Peyer's patch (tissue), 4 donors: ENCODE measurements around the gene B9D1.

Source experiments
- POLR2A ChIP-seq, 2 donors: fragments of 450-650 bp; IDR thresholded peaks; one replicate each; pipeline ENCODE4 v1.5.1; 2017; ENCODE audit warnings: antibody characterized with exemption in 2 of 2, mild to moderate bottlenecking in 2 of 2, moderate library complexity in 2 of 2
- TF ChIP-seq, protein P1 (sequence below), 6 experiments: fragments of 450-650 bp in 4 of 6; fragments of 200-600 bp in 2 of 6; sonication (generic) in 1 of 6; IDR thresholded peaks; one replicate each; pipeline ENCODE4 v1.5.1; 2017 to 2019; ENCODE audit warnings: antibody characterized with exemption in 6 of 6, mild to moderate bottlenecking in 3 of 6, moderate library complexity in 1 of 6

DNA sequence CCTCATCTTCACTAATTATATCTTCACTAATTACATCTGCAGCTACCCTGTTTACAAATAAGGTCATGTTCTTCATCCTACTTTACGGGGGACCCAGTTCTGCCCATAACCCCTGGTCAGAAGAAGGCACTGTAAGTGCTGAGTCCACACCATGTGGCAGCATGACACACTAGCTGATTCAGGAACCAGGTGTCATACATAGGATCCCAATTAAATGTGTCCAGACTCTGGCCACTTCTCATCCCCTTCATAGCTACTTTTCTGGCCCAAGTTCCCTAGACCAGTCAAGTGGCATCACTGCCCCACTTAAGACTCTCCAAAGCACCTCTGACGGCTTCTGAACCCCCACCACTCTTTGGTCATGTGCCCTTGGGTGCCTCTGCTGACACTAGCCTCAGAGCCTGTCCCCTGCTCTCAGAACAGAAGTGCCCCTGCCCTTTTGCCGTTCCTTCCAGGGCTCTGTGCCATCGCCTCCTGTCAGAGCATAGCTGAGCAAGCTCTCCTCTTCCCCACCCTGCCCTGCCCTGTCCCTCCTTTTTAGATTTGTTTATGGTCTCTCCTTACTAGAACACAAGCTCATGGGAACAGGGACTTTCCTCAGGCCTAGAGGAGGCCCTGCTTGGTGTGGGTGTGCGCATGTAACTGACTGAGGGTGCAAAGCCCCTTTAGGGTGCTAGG, 61.1 kb downstream of the B9D1 start:
- TF ChIP-seq, protein P1, sequence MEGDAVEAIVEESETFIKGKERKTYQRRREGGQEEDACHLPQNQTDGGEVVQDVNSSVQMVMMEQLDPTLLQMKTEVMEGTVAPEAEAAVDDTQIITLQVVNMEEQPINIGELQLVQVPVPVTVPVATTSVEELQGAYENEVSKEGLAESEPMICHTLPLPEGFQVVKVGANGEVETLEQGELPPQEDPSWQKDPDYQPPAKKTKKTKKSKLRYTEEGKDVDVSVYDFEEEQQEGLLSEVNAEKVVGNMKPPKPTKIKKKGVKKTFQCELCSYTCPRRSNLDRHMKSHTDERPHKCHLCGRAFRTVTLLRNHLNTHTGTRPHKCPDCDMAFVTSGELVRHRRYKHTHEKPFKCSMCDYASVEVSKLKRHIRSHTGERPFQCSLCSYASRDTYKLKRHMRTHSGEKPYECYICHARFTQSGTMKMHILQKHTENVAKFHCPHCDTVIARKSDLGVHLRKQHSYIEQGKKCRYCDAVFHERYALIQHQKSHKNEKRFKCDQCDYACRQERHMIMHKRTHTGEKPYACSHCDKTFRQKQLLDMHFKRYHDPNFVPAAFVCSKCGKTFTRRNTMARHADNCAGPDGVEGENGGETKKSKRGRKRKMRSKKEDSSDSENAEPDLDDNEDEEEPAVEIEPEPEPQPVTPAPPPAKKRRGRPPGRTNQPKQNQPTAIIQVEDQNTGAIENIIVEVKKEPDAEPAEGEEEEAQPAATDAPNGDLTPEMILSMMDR (IDR thresholded peaks at IDR 0.05) = no peak
- no peak for TF ChIP-seq POLR2A (IDR thresholded peaks at IDR 0.05)
